NCI-H146 treated with DMSO at 0.1 percent for 48 hours (cell line): ENCODE data around the gene POLN.

ENCODE experiments used
- DNase-seq: peaks from one replicate; lab custom pipeline; 2025; ENCODE audit not compliant: unreplicated experiment; lab: John Stamatoyannopoulos, UW

The POLN gene

GRCh38 chr4:2089222-2089621 lies 152.7 kb downstream of the POLN start:
- DNase-seq: no peak

GRCh38 chr4:2087170-2087569 lies 154.8 kb downstream of the POLN start:
- no peak for DNase-seq

- no peak for DNase-seq
Observed at GRCh38 chr4:2085496-2085901, 156.4 kb downstream of the POLN start.

- DNase-seq: no peak
Observed at GRCh38 chr4:2084316-2084715, 157.6 kb downstream of the POLN start.

GRCh38 chr4:2083826-2084160 lies 158.1 kb downstream of the POLN start:
- DNase-seq: no peak

- DNase-seq: no peak
Observed at GRCh38 chr4:2083116-2083825, 158.7 kb downstream of the POLN start.

GRCh38 chr4:2082627-2083026 lies 159.3 kb downstream of the POLN start:
- DNase-seq: no peak

GRCh38 chr4:2082118-2082517 lies 159.8 kb downstream of the POLN start:
- DNase-seq: no peak

GRCh38 chr4:2081540-2081939 lies 160.4 kb downstream of the POLN start:
- no peak for DNase-seq

- DNase-seq: no peak
Observed at GRCh38 chr4:2080429-2081300, 161.3 kb downstream of the POLN start.

GRCh38 chr4:2079926-2080325 lies 162.0 kb downstream of the POLN start:
- no peak for DNase-seq

GRCh38 chr4:2079006-2079405 lies 162.9 kb downstream of the POLN start:
- no peak for DNase-seq

GRCh38 chr4:2078584-2078983 lies 163.3 kb downstream of the POLN start:
- DNase-seq: no peak

- DNase-seq: no peak
Observed at GRCh38 chr4:2077537-2078460, 164.1 kb downstream of the POLN start.

- no peak for DNase-seq
Observed at GRCh38 chr4:2076908-2077536, 164.9 kb downstream of the POLN start.

GRCh38 chr4:2075987-2076907 lies 165.7 kb downstream of the POLN start:
- DNase-seq: no peak

- DNase-seq: no peak
Observed at GRCh38 chr4:2075171-2075986, 166.5 kb downstream of the POLN start.

- DNase-seq: no peak
Observed at GRCh38 chr4:2074588-2074987, 167.3 kb downstream of the POLN start.
